GM18526 (cell line): ENCODE measurements around the gene RRP1.

Experiments
- POLR2A ChIP-seq: IDR thresholded peaks from 3 replicates; pipeline ENCODE4 v1.6.1; 2011; ENCODE audit not compliant: insufficient read length; ENCODE audit errors: extremely low read depth

Gene RRP1

DNA sequence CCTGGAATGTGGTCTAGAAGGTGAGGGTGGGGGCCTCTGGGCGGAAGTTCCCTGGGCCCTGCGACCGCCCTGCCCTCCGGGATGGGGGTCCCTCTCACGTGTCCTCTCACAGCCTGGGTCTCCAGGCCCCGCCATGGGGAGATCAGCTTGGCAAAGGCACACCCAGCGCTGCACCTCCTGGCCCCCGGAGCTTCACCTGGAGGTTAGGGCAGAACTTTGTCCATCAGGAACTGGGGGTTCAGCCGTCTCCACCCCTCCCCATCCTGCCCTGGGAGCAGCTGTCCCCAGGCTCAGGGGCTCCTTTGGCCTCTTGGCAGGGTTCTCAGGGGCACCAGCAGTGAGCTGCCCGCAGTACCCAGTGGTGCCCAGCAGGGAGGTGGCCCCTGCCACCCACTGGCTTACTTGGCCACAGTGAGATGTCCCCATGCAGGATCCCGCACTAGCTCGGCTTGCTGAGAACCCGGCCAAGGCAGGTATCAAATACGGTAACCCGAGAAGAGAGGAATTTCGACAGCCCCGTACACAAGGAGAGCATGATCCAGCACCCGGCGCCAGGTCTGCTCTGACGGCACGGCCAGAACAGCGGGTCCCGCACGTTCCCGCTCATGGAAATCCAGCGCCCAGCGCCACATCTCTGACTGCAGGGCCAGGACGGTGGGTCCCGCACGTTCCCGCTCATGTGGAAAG lies 36.7 kb downstream of the RRP1 start:
- no peak for TF ChIP-seq POLR2A

DNA sequence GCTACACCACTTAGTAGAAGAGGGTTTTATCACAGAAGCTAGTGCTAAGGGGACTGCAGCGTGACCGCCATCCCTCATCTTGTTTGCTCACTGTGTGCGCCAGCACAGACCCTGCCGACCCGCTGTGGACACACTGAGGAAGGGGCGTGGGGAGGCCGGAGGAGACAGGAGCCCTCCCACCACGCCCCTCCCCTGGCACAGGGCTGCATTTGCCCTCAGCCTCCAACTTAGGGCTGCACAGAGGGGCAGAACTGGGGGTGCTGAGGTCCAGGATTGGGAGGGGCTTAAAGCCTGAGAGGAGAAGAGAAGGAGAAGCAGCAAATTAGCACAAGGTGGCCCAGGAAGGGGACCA lies 37.2 kb downstream of the RRP1 start:
- TF ChIP-seq POLR2A, result no peak

DNA sequence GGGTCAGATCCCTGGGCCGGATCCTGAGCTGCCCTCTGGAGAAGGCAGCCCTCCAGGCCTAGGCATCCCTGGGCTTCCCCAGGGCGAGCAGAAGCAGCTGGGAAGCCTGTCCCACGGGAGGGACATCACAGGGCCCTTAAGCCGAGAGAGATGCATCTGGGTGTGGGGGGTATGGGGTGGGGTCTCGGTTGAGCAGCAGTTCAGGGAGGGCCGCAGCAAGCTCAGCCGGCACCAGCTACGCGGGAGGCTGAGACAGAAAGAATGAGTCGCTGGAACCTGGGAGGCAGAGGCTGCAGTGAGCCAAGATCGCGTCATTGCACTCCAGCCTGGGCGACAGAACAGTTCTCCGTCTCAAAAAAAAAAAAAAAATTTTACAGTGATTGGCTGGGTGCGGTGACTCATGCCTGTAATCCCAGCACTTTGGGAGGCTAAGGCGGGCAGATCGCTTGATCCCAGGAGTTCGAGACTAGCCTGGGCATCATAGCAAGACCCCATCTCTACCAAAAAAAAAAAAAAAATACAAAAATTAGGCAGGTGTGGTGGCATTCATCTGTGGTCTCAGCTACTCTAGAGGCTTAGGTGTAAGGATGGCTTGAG lies 37.7 kb downstream of the RRP1 start:
- TF ChIP-seq POLR2A, result no peak

DNA sequence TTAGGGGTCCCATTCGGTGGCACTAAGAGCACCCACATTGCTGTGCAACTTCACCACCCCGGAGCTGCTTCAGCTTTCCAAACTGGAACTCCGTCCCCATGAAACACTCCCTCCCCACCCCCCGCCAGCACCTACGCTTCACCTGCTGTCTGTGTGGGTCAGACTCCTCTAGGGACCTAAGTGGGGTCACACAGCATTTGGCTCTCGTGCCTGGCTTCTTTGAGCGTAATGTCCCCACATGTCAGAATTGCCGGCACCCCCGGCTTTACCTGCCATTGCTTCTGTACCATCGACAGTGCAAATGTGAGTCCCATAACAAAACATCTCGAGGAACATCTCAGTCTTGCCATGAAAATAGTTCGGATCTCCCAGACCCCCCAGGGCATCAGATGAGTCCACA lies 39.8 kb downstream of the RRP1 start:
- no peak for TF ChIP-seq POLR2A

DNA sequence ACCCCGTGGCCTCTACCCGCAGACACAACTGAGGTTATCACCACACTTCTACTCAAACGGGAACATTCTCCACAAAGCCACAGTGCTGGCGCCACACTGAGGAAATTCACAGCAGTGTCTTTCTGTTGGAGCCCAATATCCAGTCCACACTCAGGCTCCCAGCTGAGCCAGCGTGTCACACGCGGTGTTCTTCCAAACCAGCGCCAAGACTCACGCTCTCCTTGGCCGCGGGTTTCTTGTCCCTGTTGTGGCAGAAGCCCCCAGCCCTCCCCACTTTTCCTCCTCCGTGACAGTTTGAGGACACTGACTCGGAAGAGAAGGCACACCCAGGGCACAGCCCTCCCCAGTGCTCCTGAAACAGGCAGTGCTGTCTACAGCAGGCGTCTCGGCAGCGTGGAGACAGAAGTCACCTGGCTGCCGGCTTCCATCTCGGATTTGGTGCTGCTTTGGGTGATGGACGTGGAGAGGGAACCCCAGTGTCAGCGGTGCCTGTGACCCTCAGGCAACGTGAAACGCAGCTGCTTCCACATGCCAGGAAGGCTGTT lies 40.3 kb downstream of the RRP1 start:
- TF ChIP-seq POLR2A, result no peak

DNA sequence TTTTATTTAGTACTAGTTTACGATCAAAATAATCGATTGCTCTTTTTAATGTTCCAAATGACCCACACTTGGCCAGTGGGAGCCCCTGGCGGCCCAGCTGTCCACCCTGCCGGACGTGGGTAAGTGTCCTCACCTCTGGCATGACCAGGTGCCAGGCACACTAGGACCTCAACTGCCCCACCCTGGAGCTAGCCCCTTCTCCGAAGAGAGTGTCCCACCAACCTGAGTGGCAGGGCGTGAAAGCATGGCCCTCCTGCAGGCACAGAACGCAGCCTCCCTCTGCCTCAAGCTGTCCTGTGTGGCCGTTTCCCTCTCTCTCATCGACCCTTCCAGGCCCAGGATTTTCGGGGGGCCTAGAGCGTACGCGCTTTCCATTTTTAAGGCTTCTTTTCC lies 42.8 kb downstream of the RRP1 start:
- TF ChIP-seq POLR2A, result no peak

DNA sequence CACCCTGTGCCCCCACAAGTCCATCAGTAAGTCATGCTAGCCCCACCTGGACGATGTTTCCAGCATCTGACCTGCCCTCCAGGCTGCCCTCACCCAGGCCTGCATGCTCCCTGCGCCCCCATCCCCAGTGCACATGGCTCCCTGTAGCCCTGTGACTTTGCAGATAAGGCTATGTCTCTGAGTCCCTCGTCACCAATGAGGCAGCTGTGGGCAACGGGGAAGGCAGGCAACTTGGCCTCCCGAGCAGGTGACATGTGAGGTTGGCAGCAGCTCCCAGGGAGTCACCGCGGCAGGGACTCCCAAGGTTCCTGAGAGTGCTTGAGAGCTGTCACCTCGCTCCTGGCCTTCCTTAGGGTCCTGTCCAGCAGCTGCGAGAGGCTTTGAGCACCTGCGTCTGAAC lies 43.3 kb downstream of the RRP1 start:
- no peak for TF ChIP-seq POLR2A

DNA sequence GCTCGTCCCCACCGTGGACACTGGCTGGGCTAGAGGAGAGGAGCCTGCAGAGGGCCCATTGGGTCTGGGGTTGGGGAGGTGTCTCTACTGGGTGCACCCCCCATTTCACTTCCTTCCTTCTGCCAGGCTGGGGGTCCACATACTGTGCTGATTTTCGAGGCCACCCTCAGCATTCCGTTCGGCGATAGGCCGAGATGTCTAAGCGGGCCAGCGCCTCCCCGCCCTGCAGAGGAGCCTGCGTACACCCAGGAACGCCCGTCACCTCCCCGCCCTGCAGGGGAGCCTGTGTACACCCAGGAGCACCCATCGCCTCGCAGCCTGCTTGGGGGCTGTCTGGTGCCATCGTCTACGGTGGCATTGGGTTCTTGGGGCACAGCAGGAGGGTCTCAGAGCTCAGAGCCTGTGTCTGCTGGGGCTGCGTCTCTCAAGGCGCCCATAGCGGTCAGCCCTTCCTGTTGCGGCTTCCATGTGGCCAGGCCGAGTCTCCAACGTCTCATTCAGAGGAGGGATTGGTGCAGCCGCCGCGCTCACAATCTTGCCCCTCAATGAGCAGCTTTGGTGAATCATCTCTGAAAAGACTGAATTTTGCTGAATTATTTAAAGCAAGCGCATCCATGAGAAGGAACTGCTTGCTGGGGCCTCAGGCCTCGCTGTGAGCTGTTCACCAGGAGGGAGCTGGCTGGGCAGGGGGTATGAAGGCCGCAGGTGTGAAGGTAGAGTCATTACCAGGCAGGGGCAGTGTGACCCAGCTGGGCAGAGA lies 44.9 kb downstream of the RRP1 start:
- TF ChIP-seq POLR2A, result no peak

DNA sequence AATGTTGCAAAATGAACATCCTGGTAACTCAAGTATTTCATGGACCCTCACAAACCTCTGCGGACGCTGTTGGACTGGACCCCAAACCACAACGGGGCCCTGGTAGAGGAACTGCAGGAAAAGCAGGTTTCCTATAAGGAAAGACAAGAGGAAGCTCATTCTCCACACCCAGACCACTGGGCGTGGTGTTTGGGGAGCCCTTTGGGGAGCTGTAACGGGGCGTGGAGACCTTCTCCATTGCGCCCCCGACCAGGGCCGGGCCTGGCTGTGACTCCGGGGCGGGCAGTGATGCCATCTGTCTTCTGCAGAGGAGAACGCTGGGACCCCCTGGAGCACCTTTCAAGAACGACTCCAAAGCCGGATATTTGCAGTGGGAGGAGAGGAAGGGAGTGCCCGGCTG lies 45.7 kb downstream of the RRP1 start:
- no peak for TF ChIP-seq POLR2A

DNA sequence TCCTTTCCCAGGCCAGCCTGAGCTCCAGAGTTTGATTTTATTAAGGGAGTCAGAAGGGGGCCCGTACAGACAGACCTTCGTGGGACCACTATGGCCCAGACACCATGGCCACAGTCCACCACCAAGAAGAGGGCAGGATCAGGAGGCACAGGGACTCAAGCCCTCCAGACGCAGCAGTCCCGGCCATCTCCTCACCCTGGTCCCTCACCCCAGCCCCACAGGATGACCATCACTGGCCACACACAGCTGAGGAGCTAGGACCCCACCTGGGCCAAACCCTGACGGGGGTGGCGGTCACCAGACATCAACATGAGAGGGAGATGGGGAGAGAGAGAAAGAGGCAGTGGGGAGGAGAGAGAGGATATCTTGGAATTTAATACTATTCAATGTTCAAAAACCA lies 46.5 kb downstream of the RRP1 start:
- no peak for TF ChIP-seq POLR2A

DNA sequence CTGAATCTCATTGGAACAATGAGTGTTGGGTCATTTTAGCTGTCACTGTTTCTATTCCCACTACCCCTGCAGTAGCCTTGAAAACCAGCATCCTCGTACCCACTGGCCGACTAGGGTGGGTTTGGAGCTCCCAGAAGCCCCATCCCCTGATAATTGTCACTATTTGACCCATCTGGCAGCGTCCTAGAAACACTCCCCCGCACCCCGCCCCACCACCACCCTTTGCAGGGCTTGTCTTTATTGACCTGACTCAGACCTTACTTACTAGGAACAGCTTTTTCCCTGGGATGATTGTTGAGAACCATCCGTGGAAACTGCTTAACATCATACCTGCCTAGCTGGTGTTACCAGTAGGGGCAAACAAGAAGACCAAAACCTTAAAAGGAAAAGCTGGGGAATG lies 47.2 kb downstream of the RRP1 start:
- TF ChIP-seq POLR2A, result no peak

DNA sequence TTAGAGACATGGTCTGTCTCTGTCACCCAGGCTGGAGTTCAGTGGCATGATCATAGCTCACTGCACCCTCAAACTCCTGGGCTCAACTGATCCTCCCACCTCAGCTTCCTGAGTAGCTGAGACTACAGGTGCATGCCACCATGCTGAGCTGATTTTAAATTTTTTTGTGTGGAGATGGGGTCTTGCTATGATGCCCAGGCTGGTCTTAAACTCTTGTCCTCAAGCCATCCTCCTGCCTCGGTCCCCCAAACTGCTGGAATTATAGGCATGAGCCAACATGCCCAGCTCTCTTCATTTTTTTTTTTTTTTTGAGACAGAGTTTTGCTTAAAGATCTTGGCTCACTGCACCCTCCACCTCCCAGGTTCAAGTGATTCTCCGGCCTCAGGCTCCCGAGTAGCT lies 50.9 kb downstream of the RRP1 start:
- no peak for TF ChIP-seq POLR2A

DNA sequence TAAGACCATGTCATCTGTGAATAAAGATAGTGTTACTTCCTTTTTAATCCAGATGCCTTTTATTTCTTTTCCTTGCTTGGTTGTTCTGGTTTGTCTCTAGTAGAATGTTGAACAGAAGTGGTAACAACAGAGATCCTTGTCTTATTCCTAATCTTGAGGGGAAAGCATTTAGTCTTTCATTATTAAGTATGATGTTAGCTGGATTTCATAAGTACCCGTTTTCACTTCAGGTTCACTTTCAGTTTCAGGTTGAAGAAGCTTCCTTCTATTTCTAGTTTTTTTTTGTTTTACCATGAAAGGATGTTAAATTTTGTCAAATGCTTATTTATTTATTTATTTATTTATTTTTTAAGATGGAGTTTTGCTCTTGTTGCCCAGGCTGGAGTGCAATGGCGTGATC lies 53.4 kb downstream of the RRP1 start:
- no peak for TF ChIP-seq POLR2A

DNA sequence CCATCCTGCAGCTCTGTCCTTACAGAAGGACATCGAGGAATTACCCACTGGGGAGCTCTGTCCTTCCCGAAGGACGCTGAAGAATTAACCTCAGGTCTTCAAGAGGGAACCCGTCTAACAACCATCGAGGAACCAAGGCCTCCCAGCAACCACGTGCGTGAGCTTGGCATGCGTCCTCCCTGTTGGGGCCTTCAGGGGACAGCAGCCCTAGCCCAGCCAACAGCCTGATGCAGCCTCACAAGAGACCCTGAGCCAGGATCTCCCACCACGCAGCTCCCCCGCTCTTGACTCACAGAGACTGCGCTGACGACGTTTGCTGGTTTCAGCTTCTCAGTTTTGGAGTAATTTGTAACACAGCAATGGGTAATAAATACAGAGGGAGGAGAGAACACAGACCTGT lies 56.0 kb downstream of the RRP1 start:
- TF ChIP-seq POLR2A, result no peak

DNA sequence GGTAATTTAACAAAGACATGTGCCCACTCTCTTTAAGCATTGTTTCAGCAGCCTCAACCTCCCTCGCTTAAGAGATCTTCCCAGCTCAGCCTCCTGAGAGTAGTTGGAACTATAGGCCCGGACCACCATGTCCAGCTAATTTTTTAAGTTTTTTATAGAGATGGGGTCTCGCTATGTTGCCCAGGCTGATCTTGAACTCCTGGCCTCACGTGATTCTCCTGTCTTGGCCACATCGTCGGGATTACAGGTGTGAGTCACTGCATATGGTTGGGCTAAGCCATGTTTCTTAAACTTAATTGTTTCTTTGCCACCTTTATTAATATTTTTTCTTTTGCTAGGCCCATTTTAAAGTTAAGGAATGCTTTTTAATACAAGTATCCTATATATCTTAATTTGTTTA lies 57.1 kb downstream of the RRP1 start:
- no peak for TF ChIP-seq POLR2A

DNA sequence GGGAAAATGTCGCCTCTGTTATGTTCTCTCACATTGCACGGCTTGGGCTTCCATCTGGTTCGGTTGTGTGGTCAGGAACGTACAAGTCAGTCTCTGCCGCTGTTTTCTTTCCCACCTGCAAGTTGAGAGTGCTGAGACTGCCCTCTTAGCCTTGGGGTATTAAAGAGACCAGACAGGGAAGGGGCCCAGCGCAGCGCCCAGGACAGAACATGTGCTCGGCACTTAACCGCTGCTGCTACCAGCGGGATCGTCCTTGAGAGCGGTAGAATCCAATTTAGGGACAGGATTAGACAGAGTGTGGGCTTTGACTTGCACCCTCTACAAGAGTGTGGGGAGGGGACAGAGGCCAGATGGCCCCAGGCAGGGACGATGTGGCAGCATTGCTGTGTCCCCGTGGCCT lies 57.9 kb downstream of the RRP1 start:
- TF ChIP-seq POLR2A, result no peak
